ENCODE data around the gene TNS1. TPM values are rescaled to one million over a fixed set of nuclear protein-coding genes. Genes with fewer than 3 reads are reported as not detected.

Gene TNS1
- total RNA-seq, 1 donor from 2014 or later: 7.9 TPM

- DNase-seq (ENCODE audit: low spot score, unreplicated experiment): no peak
- Mint-ChIP-seq H3K4me3 (ENCODE audit: low read depth) (no peak overlapping the region), H3K4me1 (ENCODE audit: low read depth) (peaks cover 32% of the 10 kb centered on the region), H3K9me3 (ENCODE audit: low read depth) (no peaks in the 10 kb centered on the region), H3K27me3 (peaks cover 26% of the 10 kb centered on the region), H3K27ac (no peak overlapping the region), H3K36me3 (ENCODE audit: insufficient read depth) (no peaks in the 10 kb centered on the region)
- no peak for TF ChIP-seq CTCF (IDR thresholded peaks at IDR 0.05; ENCODE audit: unreplicated experiment)
These were observed 57.9 kb downstream of the TNS1 start for GRCh38 chr2:217944923-217945322.

- peaks cover 26% of the 10 kb centered on the region for H3K27me3 Mint-ChIP-seq
- TF ChIP-seq CTCF (IDR thresholded peaks at IDR 0.05; ENCODE audit: unreplicated experiment): no peak
- no peaks in the 10 kb centered on the region for H3K9me3 Mint-ChIP-seq (ENCODE audit: low read depth)
- no peak overlapping the region for H3K4me3 Mint-ChIP-seq (ENCODE audit: low read depth)
- no peaks in the 10 kb centered on the region for H3K36me3 Mint-ChIP-seq (ENCODE audit: insufficient read depth)
- peaks cover 30% of the 10 kb centered on the region for H3K4me1 Mint-ChIP-seq (ENCODE audit: low read depth)
- no peak overlapping the region for H3K27ac Mint-ChIP-seq
- no peak for DNase-seq (ENCODE audit: low spot score, unreplicated experiment)
These were observed 58.4 kb downstream of the TNS1 start for GRCh38 chr2:217944366-217944765.

GRCh38 chr2:217943446-217944321 is 59.1 kb downstream of the TNS1 start:
- peak; percentile 60 for DNase-seq (ENCODE audit: low spot score, unreplicated experiment)
- Mint-ChIP-seq H3K27ac (peak overlapping the region; percentile 47), H3K36me3 (ENCODE audit: insufficient read depth) (no peaks in the 10 kb centered on the region), H3K4me3 (ENCODE audit: low read depth) (peak overlapping the region; percentile 46), H3K9me3 (ENCODE audit: low read depth) (no peaks in the 10 kb centered on the region), H3K4me1 (ENCODE audit: low read depth) (peaks cover 30% of the 10 kb centered on the region), H3K27me3 (peaks cover 24% of the 10 kb centered on the region)
- peak; percentile 26 for TF ChIP-seq CTCF (IDR thresholded peaks at IDR 0.05; ENCODE audit: unreplicated experiment)

- Mint-ChIP-seq H3K4me3 (ENCODE audit: low read depth) (no peak overlapping the region), H3K27ac (no peak overlapping the region), H3K36me3 (ENCODE audit: insufficient read depth) (no peaks in the 10 kb centered on the region), H3K9me3 (ENCODE audit: low read depth) (no peaks in the 10 kb centered on the region), H3K4me1 (ENCODE audit: low read depth) (peaks cover 35% of the 10 kb centered on the region), H3K27me3 (peaks cover 19% of the 10 kb centered on the region)
- TF ChIP-seq CTCF (IDR thresholded peaks at IDR 0.05; ENCODE audit: unreplicated experiment): no peak
- no peak for DNase-seq (ENCODE audit: low spot score, unreplicated experiment)
These were observed 60.0 kb downstream of the TNS1 start for GRCh38 chr2:217942731-217943335.

GRCh38 chr2:217941886-217942728 is 60.7 kb downstream of the TNS1 start:
- TF ChIP-seq CTCF (IDR thresholded peaks at IDR 0.05; ENCODE audit: unreplicated experiment): no peak
- H3K27ac Mint-ChIP-seq: no peak overlapping the region
- peaks cover 12% of the 10 kb centered on the region for H3K27me3 Mint-ChIP-seq
- no peaks in the 10 kb centered on the region for H3K36me3 Mint-ChIP-seq (ENCODE audit: insufficient read depth)
- H3K9me3 Mint-ChIP-seq (ENCODE audit: low read depth): no peaks in the 10 kb centered on the region
- peaks cover 34% of the 10 kb centered on the region for H3K4me1 Mint-ChIP-seq (ENCODE audit: low read depth)
- H3K4me3 Mint-ChIP-seq (ENCODE audit: low read depth): no peak overlapping the region
- DNase-seq (ENCODE audit: low spot score, unreplicated experiment): no peak
